Heart left ventricle (tissue), 13 donors: ENCODE data around the gene LMF1.
"Not testable (repeated sequence)": the region's sequence is repeated elsewhere in the genome, so short reads cannot be mapped to it uniquely, and the experiment has no call there.

Experiments
- CTCF ChIP-seq, 12 donors: fragments of 200-600 bp; sonication (generic) in 4 of 12; IDR thresholded peaks; one replicate each; pipeline versions ENCODE4 v1.5.0 to v1.8.0; 2018 to 2022; ENCODE audit warnings: antibody characterized with exemption in 12 of 12, mild to moderate bottlenecking in 5 of 12
- POLR2A ChIP-seq, 2 donors: fragments of 450-650 bp; IDR thresholded peaks; one replicate each; pipeline ENCODE4 v1.6.1; 2017; ENCODE audit warnings: antibody characterized with exemption in 2 of 2, mild to moderate bottlenecking in 2 of 2, moderate library complexity in 2 of 2
- donor health status: ischemic (EF 13 %, LVEDD 7.1; RV severe dilation, severe dysfunction).
- donor health status: DM: no; HTN: yes; CAD: no.
- donor health status: DM: no; HTN: no; CAD: no.
- donor health status: ischemic (EF 25% LVEDD 6.9; RV normal size, moderate dysfunction).
- donor health status: ischemic (EF 25% LVEDD 5.7; RV mildly dilated, moderate dysfunction).
- donor health status: ischemic (EF 35%, LVEDD 5.7; RV mildly dilated, moderate dysfunction).
- donor health status: nonischemic (EF 11% LVEDD 7.7; RV severe dilation, severe dysfunction).
- donor health status: DM: yes; HTN: yes; CAD: no.
- donor health status: PGD.
- donor health status: ischemic (EF 29% LVEDD 5.4; RV normal size, mild dysfunction).
- donor health status: nonischemic (EF 23%, LVEDD 6.1; RV moderate dilation, normal function).

GRCh38 chr16:950733-951573 lies 19.8 kb downstream of the LMF1 start:
- TF ChIP-seq CTCF, POLR2A (IDR thresholded peaks at IDR 0.05): not testable (repeated sequence)
